Measurements from ENCODE around the gene LACTB. TPM values are rescaled to one million over a fixed set of nuclear protein-coding genes. Genes with fewer than 3 reads are reported as not detected.

Gene LACTB
- total and polyA plus RNA-seq, 10 of the 15 experiments (the other 5 are each of a cell fraction or from before 2014, with no cell fraction given) = 5.0 to 35.3 (median 16.6) TPM

GRCh38 chr15:63093486-63094205 is 28.0 kb upstream of the LACTB start (continued):
- TF ChIP-seq REST (IDR thresholded peaks at IDR 0.05; ENCODE audit: low read depth, low read length) (no peak), FOXM1 (IDR thresholded peaks at IDR 0.05; ENCODE audit: low read depth, low read length) (no peak)

- ChIA-PET SMC1A (ENCODE audit: uncharacterized antibody, unreplicated experiment) (interaction anchor here (0.7 to 4.8 kb wide), 9 partner anchors 9 to 308 kb away, joined by 3 to 27 read pairs (median 3); no protein-coding TSS in a partner anchor), POLR2A (no interaction called here), RAD21 (ENCODE audit: unreplicated experiment) (interaction anchor here (0.5 to 5.4 kb wide), 9 partner anchors 46 to 973 kb away, joined by 3 to 39 read pairs (median 3); no protein-coding TSS in a partner anchor), CTCF (interaction anchor here (0.6 to 6.3 kb wide), 24 partner anchors 20 to 352 kb away, joined by 3 to 107 read pairs (median 4); no protein-coding TSS in a partner anchor)
- H4K20me1 ChIP-seq (ENCODE audit: control insufficient read depth, insufficient read depth) = no peaks in the 10 kb centered on the region
- H3K27me3 ChIP-seq (replicated peaks in 1 of 2; ENCODE audit: control insufficient read depth in 2 of 2, insufficient read depth in 2 of 2, low read length in 1 of 2) = no peaks in the 10 kb centered on the region; a peak in 2 of 4 replicates
- intact Hi-C loops (cut with micrococcal nuclease; ENCODE audit: unreplicated experiment) (no loop called here), in situ Hi-C loops (cut with MboI) (loop anchor here (10.0 kb wide), 1 partner anchor 250 kb away; no protein-coding TSS in a partner anchor)
- no peaks in the 10 kb centered on the region for H3K9me3 ChIP-seq (replicated peaks; ENCODE audit: control insufficient read depth, insufficient read depth, low read length)
- no TSS peak for BruUV-seq (replicated peaks)
- no peak overlapping the region for H3K4me2 ChIP-seq (ENCODE audit: control insufficient read depth, insufficient read depth)
- DNase-seq (ENCODE audit: low read depth, low spot score) (no peak), FAIRE-seq (no peak), ATAC-seq (no peak)
- H3K4me1 ChIP-seq (ENCODE audit: control insufficient read depth, insufficient read depth, low read length) = no peaks in the 10 kb centered on the region
- no peak overlapping the region for H3K9ac ChIP-seq (ENCODE audit: control insufficient read depth, insufficient read depth, low read length)
- no peaks in the 10 kb centered on the region for H3K36me3 ChIP-seq (ENCODE audit: control insufficient read depth in 2 of 2, insufficient read depth in 2 of 2, low read length in 1 of 2)
- no peak overlapping the region for H3K27ac ChIP-seq (ENCODE audit: control insufficient read depth, insufficient read depth)
- H3K79me2 ChIP-seq (ENCODE audit: control insufficient read depth, insufficient read depth, low read length) = no peaks in the 10 kb centered on the region
- no peak overlapping the region for H2AFZ ChIP-seq (ENCODE audit: control insufficient read depth, low read depth, low read length)
- H3K4me3 ChIP-seq = no peak overlapping the region
- WGBS (ENCODE audit: insufficient coverage, insufficient replicate concordance, low lambda C conversion rate, missing lambda C conversion rate) = 3% methylated on average over 2 of the region's 2 CpGs
- TF ChIP-seq E4F1 (IDR thresholded peaks at IDR 0.05; ENCODE audit: borderline replicate concordance, partially characterized antibody) (no peak), EED (IDR thresholded peaks at IDR 0.05; ENCODE audit: low read depth) (no peak), BRCA1 (IDR thresholded peaks at IDR 0.05; ENCODE audit: low read depth, low read length) (no peak), EGR1 (IDR thresholded peaks at IDR 0.05; ENCODE audit: borderline replicate concordance in 1 of 2, low read depth in 2 of 2, low read length in 2 of 2) (no peak), ATF3 (IDR thresholded peaks at IDR 0.05; ENCODE audit: borderline replicate concordance, extremely low read depth, low read depth, low read length) (no peak), CREB1 (IDR thresholded peaks at IDR 0.05; ENCODE audit: low read depth) (no peak), SREBF1 (IDR thresholded peaks at IDR 0.05; ENCODE audit: low read length) (no peak), RAD21 (IDR thresholded peaks at IDR 0.05; ENCODE audit: insufficient read depth, low read depth, low read length) (no peak)
- TF ChIP-seq, protein P1, sequence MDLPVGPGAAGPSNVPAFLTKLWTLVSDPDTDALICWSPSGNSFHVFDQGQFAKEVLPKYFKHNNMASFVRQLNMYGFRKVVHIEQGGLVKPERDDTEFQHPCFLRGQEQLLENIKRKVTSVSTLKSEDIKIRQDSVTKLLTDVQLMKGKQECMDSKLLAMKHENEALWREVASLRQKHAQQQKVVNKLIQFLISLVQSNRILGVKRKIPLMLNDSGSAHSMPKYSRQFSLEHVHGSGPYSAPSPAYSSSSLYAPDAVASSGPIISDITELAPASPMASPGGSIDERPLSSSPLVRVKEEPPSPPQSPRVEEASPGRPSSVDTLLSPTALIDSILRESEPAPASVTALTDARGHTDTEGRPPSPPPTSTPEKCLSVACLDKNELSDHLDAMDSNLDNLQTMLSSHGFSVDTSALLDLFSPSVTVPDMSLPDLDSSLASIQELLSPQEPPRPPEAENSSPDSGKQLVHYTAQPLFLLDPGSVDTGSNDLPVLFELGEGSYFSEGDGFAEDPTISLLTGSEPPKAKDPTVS (IDR thresholded peaks at IDR 0.05; ENCODE audit: low read depth, low read length) = no peak
Observed at GRCh38 chr15:63094495-63094931, 27.1 kb upstream of the LACTB start.
